Measurements from ENCODE around the gene CCDC142. TPM values are rescaled to one million over a fixed set of nuclear protein-coding genes. Genes with fewer than 3 reads are reported as not detected.
A peak's percentile ranks its signal among the peaks of the same experiment; 100 is the strongest.

Gene CCDC142
- total RNA-seq, 4 donors from 2014 or later = 7.4 to 31.6 (median 27.3) TPM

- no peak for TF ChIP-seq CTCF (IDR thresholded peaks at IDR 0.05)
- ATAC-seq (ENCODE audit: low FRiP score) (no peak), DNase-seq (ENCODE audit: low spot score) (no peak)
These were observed 17.8 kb upstream of the CCDC142 start for GRCh38 chr2:74500578-74500946.

DNA sequence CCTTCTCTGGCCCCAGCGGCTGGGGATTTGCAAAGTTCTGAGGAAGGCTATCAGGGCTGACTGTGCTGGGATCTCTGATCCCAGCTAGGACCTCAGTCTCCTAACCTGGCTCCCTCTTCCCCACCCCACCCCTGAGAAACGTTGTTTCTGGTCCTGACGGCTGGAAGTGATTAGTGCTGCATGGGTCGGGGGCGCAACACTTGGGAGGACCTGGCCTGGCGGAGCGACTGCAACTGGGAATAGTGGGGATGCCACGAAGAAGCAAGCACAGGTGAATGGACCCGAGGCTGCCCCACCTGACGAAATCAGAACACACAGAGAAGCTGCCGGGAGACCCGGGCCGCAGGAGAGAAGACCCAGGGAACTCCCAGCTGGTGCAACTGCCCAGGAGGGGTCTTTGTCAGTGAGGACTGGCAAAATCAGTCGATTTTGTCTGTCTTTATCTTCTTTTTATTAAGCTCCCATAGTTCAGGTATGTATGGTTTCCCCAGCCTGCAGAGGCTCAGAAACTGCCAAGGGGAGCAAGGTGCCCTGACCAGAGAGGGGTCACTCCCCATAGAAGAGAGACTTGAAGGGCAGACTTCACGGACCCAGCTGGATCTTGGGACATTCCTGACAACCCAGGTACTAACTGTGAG, 17.3 kb upstream of the CCDC142 start:
- no peak for TF ChIP-seq CTCF (IDR thresholded peaks at IDR 0.05)
- DNase-seq (ENCODE audit: low spot score) (no peak), ATAC-seq (ENCODE audit: low FRiP score) (no peak)

- no peak for TF ChIP-seq CTCF (IDR thresholded peaks at IDR 0.05)
- no peak for ATAC-seq (ENCODE audit: low FRiP score)
- DNase-seq (ENCODE audit: low spot score) = no peak
These were observed 16.6 kb upstream of the CCDC142 start, which contains the start of gene LBX2 for GRCh38 chr2:74499267-74499939. Gene LBX2, minus strand, starts transcription at chr2:74499603. Its CDS starts 66 bp downstream, at chr2:74499537.

DNA sequence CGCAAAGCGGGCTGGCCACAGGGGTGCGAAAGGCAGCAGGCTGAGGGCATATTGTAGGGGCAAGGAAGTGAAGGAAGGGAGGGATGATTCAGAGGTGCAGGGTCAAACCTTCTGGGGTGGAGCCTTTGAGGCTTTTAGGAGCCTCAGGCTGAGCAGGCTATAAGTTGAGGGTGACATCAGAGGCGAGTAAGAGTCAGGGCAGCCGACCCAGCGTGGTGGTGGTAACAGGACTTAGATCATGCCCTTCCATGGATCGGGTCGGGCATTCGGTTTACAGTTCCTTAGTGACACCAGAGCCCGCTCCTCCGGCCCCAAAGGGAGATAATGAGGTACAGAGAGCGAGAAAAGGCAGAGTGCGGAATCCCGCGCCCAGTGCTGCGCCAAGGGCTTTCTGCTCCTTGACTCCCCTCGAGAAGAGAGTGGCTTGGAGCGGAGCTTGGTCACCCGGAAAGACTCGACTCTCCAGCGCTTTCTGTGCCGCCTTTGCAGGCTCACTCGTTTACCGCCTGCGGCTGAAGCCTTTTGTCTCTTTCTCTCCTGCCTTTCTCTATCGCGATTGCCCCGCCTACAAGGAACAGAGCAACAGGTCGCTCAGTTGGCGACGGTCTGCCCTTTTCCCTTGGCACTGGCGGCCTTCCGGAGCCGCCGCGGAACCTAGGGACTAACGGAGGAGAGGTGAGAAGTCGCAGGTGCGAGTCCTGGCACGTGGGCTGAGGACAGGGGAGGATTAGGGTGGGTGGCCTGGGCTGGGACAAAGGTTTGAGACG, 15.9 kb upstream of the CCDC142 start:
- TF ChIP-seq CTCF (IDR thresholded peaks at IDR 0.05) = no peak
- DNase-seq (ENCODE audit: low spot score) = no peak
- no peak for ATAC-seq (ENCODE audit: low FRiP score)

GRCh38 chr2:74497777-74498499, 15.1 kb upstream of the CCDC142 start:
- TF ChIP-seq CTCF (IDR thresholded peaks at IDR 0.05) = no peak
- DNase-seq (ENCODE audit: low spot score) = no peak
- ATAC-seq (ENCODE audit: low FRiP score) = peak; percentile 27

DNA sequence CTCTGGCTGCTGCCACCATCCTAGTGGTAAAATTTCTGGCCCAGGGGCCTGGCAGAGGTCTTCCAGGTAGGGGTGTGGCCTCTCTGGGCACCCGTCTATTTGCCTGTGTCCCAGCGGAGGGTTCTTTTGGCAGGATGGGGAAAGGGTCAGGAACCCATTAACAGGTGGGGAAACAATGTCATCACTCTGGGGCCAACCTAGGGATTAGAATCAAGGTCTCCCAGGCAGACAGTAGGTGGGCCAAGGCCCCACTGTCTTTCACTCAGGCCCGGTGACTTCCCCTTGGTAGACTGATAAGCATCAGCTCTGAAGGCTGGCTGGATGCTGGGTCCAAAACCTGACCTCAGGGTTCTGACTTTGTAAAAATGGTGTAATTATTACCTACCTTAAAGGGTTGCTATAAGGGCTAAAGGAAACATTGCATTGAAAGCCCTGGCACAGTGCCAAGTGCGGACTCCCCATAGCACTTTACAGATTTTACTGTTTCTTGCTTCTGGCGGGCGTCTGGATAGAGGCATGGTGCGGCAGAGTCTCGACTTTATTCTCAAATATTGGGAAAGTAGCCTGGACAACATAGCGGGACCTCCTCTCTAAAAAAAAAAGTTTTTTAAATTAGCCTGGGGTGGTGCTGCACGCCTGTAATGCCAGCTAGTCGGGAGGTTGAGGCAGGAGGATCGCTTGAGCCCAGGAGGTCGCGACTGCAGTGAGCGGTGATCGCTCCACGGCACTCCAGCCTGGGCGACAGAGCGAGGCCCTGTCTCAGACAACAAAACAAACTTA, 14.4 kb upstream of the CCDC142 start:
- no peak for TF ChIP-seq CTCF (IDR thresholded peaks at IDR 0.05)
- DNase-seq (ENCODE audit: low spot score) (no peak), ATAC-seq (ENCODE audit: low FRiP score) (no peak)

Data from omental fat pad (tissue), 4 donors.